Vagina (tissue), 2 donors: ENCODE data around the gene NT5DC2. TPM values are rescaled to one million over a fixed set of nuclear protein-coding genes. Genes with fewer than 3 reads are reported as not detected.

ENCODE experiments used
- DNase-seq, 2 donors: peaks; one replicate each; pipeline ENCODE4 v3.0.0-alpha.2; 2017; ENCODE audit errors: extremely low spot score in 2 of 2
- H3K27ac ChIP-seq: fragments of 200-600 bp; sonication (generic); one replicate; pipeline ENCODE4 v1.5.1; 2019
- H3K27me3 ChIP-seq: fragments of 200-600 bp; sonication (generic); one replicate; pipeline ENCODE4 v1.5.1; 2019
- H3K36me3 ChIP-seq, 2 donors: fragments of 200-600 bp; sonication (generic); one replicate each; pipeline ENCODE4 v1.5.1; 2017 to 2019
- H3K4me1 ChIP-seq: fragments of 200-600 bp; sonication (generic); one replicate; pipeline ENCODE4 v1.5.1; 2019
- H3K4me3 ChIP-seq, 2 donors: fragments of 200-600 bp; sonication (generic); 1 replicate in 1 of 2; 2 replicates in 1 of 2; pipeline ENCODE4 v1.5.1; 2016 to 2019
- H3K9me3 ChIP-seq: fragments of 200-600 bp; sonication (generic); one replicate; pipeline ENCODE4 v1.5.1; 2019
- POLR2A ChIP-seq, 2 donors: fragments of 450-650 bp; IDR thresholded peaks; one replicate each; pipeline ENCODE4 v1.6.1; 2017; ENCODE audit warnings: antibody characterized with exemption in 2 of 2, mild to moderate bottlenecking in 2 of 2, moderate library complexity in 2 of 2
- POLR2AphosphoS5 ChIP-seq, 2 donors: sonication (generic); formaldehyde crosslinking; IDR thresholded peaks; one replicate each; pipeline ENCODE4 v1.9.0; 2017; ENCODE audit warnings: antibody characterized with exemption in 2 of 2, mild to moderate bottlenecking in 2 of 2, low read depth in 1 of 2; ENCODE audit not compliant: insufficient read depth in 1 of 2
- intact Hi-C: fragments of 100-400 bp; cut with DNase I; formaldehyde crosslinking; loops from one replicate; pipeline ENCODE4 v1.15.1; 2023
- total RNA-seq: library from RNA; depleted of rRNA; stranded (reverse); fragments of >200 nt; gene quantifications from one replicate; pipeline ENCODE4 v1.2.3, GENCODE V29; 2016
- TF ChIP-seq, protein P1 (sequence below), 3 experiments: fragments of 450-650 bp in 2 of 3; fragments of 200-600 bp in 1 of 3; sonication (generic) in 1 of 3; IDR thresholded peaks; one replicate each; pipeline ENCODE4 v1.5.1; 2017 to 2019; ENCODE audit warnings: antibody characterized with exemption in 3 of 3, mild to moderate bottlenecking in 2 of 3, moderate library complexity in 2 of 3

The NT5DC2 gene
- total RNA-seq, 1 donor from 2014 or later = 63.3 TPM

- intact Hi-C loops = no loop called here
- Histone ChIP-seq H3K9me3 (no peaks in the 10 kb centered on the region), H3K4me1 (peaks cover 3% of the 10 kb centered on the region), H3K27ac (no peak overlapping the region), H3K36me3 (peaks cover 0 to 39% of the 10 kb centered on the region in 2 donors), H3K4me3 (no peak overlapping the region), H3K27me3 (no peaks in the 10 kb centered on the region)
- no peak for TF ChIP-seq POLR2AphosphoS5 (IDR thresholded peaks at IDR 0.05; ENCODE audit: insufficient read depth in 1 of 2, low read depth in 1 of 2)
- TF ChIP-seq POLR2A (IDR thresholded peaks at IDR 0.05) = no peak
- TF ChIP-seq, protein P1, sequence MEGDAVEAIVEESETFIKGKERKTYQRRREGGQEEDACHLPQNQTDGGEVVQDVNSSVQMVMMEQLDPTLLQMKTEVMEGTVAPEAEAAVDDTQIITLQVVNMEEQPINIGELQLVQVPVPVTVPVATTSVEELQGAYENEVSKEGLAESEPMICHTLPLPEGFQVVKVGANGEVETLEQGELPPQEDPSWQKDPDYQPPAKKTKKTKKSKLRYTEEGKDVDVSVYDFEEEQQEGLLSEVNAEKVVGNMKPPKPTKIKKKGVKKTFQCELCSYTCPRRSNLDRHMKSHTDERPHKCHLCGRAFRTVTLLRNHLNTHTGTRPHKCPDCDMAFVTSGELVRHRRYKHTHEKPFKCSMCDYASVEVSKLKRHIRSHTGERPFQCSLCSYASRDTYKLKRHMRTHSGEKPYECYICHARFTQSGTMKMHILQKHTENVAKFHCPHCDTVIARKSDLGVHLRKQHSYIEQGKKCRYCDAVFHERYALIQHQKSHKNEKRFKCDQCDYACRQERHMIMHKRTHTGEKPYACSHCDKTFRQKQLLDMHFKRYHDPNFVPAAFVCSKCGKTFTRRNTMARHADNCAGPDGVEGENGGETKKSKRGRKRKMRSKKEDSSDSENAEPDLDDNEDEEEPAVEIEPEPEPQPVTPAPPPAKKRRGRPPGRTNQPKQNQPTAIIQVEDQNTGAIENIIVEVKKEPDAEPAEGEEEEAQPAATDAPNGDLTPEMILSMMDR (IDR thresholded peaks at IDR 0.05) = no peak
- no peak for DNase-seq
Measured at GRCh38 chr3:52546111-52546901, 12.6 kb upstream of the NT5DC2 start.

DNA sequence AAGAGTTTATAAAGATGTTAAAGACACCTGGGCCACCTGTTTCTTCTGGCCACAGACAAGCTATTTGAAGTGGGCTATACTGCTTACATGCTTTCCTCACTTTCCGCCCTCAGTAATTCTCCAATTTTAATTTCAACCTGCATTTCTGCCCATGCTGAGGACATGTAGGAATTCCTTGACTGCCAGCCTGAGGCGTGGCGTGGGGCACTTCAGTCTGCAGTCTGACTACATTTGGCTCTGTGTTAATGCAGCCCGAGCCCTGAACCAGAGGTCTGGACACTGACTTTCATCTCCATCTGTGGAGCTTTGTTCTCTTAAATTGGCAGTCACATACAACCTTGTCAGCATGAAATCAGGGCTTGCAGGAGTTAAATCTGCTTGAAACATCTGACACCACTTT lies 11.3 kb upstream of the NT5DC2 start:
- intact Hi-C loops = no loop called here
- TF ChIP-seq POLR2A (IDR thresholded peaks at IDR 0.05) (no peak), POLR2AphosphoS5 (IDR thresholded peaks at IDR 0.05; ENCODE audit: insufficient read depth in 1 of 2, low read depth in 1 of 2) (no peak)
- TF ChIP-seq, protein P1 (IDR thresholded peaks at IDR 0.05) = no peak
- H3K27ac ChIP-seq = no peak overlapping the region
- H3K4me3 ChIP-seq = no peak overlapping the region
- DNase-seq = no peak
- H3K9me3 ChIP-seq = no peaks in the 10 kb centered on the region
- no peaks in the 10 kb centered on the region for H3K27me3 ChIP-seq
- peaks cover 17% of the 10 kb centered on the region for H3K4me1 ChIP-seq
- H3K36me3 ChIP-seq = peaks cover 0 to 26% of the 10 kb centered on the region in 2 donors

DNA sequence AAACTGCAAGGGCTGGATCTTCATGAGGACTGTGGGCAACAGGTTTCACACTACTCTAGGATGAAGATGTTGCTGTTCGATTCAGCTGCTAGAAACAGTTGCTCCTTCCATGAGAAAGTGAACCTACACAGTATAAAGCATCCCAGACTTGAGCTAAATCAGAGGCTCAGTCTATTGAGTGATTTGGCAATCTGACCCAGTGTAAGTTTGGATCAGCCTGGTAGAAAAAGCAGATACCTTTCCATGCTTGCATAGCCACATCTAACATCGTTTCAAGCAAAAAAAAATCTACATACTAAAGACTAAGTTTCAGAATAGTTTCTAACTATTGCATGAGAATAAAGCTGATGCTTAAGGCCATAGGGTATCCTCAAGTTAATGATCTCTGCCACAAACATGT lies 7.4 kb upstream of the NT5DC2 start:
- peaks cover 48% of the 10 kb centered on the region for H3K4me1 ChIP-seq

DNA sequence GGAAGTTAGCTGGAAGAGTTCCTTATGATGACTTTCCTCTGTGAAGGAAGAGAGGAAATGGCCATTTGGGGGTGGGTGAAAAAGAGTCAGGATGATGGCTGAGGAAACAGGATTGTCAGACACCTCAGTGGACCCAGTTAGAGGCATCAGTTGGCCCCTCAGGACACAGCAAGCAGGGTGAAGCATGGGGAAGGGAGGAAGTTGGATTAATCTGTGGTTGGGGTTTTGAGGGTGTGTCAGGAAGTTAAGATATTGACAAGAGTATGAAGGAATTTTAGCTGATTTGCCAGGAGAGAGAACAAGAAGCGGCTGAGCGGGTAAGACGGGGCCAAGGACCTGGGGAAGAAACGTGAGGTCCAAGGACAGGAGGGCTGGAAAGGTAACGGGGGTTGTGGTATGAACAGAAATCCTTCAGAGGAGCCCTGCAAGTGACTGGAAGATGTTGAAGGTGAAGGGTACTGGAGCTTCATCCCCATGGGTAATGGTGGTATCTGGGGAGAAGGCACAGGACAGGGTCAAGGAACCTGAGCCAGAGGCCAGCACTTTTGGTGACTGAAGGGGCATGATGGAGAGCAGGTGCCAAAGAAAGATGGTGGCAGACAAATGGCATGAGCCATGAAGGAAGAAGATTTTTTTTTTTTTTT lies 5.5 kb upstream of the NT5DC2 start:
- Histone ChIP-seq H3K27ac (no peak overlapping the region), H3K36me3 (no peaks in the 10 kb centered on the region), H3K4me3 (no peak overlapping the region), H3K9me3 (no peaks in the 10 kb centered on the region), H3K27me3 (no peaks in the 10 kb centered on the region), H3K4me1 (peaks cover 68% of the 10 kb centered on the region)
- intact Hi-C loops = loop anchor here (10.0 kb wide), 1 partner anchor 64 kb away; no protein-coding TSS in a partner anchor
- no peak for DNase-seq
- no peak for TF ChIP-seq POLR2AphosphoS5 (IDR thresholded peaks at IDR 0.05; ENCODE audit: insufficient read depth in 1 of 2, low read depth in 1 of 2)
- TF ChIP-seq, protein P1 (IDR thresholded peaks at IDR 0.05) = no peak
- no peak for TF ChIP-seq POLR2A (IDR thresholded peaks at IDR 0.05)

More for the DNA sequence above, 7.4 kb upstream of the NT5DC2 start:
- Histone ChIP-seq H3K9me3 (no peaks in the 10 kb centered on the region), H3K27ac (no peak overlapping the region), H3K36me3 (no peaks in the 10 kb centered on the region), H3K4me3 (no peak overlapping the region), H3K27me3 (no peaks in the 10 kb centered on the region)
- no peak for DNase-seq
- TF ChIP-seq POLR2A (IDR thresholded peaks at IDR 0.05) = no peak
- TF ChIP-seq, protein P1 (IDR thresholded peaks at IDR 0.05) = no peak
- no peak for TF ChIP-seq POLR2AphosphoS5 (IDR thresholded peaks at IDR 0.05; ENCODE audit: insufficient read depth in 1 of 2, low read depth in 1 of 2)
- intact Hi-C loops = no loop called here
